NB4 (cell line): Measurements from ENCODE around the gene PLA2G4A.

Experiments
- DNase-seq: peaks from one replicate; pipeline ENCODE4 v3.0.0; 2010; ENCODE audit warnings: low read depth
- H3K4me3 ChIP-seq: one replicate; pipeline ENCODE4 v1.5.1; 2011; ENCODE audit warnings: mild to moderate bottlenecking, low read depth, low read length, moderate library complexity
- MAX ChIP-seq: IDR thresholded peaks from 2 replicates; pipeline ENCODE4 v1.6.1; 2011; ENCODE audit warnings: low read depth, low read length
- MYC ChIP-seq: IDR thresholded peaks from 2 replicates; pipeline ENCODE4 v1.6.1; 2011; ENCODE audit warnings: low read depth, low read length
- POLR2A ChIP-seq: IDR thresholded peaks from 2 replicates; pipeline ENCODE4 v1.6.1; 2011; ENCODE audit warnings: mild to moderate bottlenecking; ENCODE audit not compliant: insufficient read length; ENCODE audit errors: extremely low read depth
- TF ChIP-seq, protein P1 (sequence below): IDR thresholded peaks from one replicate; pipeline ENCODE4 v1.5.1; 2012; ENCODE audit warnings: low read depth, low read length

The PLA2G4A gene

DNA sequence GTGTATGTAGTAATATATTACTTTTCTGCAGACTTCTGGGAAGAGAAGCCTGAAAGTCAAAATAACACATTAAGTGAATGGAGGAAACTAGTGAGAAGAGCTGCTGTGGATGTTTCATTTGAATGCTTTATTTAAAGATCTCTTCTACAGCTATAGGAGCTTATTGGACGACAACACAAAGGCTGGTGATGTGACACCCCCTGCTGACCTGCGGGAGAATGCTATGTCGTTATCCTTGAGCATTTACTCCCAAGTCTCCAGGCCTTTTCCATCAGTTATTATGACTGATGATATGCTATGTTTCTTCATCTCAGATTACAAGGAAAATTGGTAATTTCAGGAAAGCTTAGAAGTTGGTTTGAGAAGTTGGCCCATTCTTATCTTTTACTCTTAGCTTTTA, 22.3 kb upstream of the PLA2G4A start:
- H3K4me3 ChIP-seq = no peak overlapping the region
- TF ChIP-seq, protein P1, sequence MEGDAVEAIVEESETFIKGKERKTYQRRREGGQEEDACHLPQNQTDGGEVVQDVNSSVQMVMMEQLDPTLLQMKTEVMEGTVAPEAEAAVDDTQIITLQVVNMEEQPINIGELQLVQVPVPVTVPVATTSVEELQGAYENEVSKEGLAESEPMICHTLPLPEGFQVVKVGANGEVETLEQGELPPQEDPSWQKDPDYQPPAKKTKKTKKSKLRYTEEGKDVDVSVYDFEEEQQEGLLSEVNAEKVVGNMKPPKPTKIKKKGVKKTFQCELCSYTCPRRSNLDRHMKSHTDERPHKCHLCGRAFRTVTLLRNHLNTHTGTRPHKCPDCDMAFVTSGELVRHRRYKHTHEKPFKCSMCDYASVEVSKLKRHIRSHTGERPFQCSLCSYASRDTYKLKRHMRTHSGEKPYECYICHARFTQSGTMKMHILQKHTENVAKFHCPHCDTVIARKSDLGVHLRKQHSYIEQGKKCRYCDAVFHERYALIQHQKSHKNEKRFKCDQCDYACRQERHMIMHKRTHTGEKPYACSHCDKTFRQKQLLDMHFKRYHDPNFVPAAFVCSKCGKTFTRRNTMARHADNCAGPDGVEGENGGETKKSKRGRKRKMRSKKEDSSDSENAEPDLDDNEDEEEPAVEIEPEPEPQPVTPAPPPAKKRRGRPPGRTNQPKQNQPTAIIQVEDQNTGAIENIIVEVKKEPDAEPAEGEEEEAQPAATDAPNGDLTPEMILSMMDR = no peak
- TF ChIP-seq POLR2A = no peak
- TF ChIP-seq MAX = no peak
- DNase-seq = peak; percentile 18

DNA sequence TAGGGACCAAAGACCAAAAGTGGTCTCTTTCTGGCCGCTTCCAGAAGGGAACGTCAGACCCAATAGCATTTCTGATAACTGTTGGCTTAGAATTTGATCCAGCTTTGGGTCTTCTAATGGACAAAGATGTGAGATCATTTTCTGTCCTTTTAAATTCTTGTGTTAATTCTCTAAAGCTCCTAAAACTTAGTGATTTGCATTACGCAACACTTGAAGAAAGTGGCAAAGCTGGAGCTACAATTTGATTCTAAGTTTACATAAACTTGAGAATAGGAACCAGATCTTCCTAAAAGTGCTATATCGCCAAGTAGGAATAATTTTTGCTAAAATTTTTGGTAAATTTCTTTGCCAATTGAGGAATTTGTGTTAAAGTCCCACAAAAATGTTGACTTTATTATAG, 21.6 kb upstream of the PLA2G4A start:
- no peak for DNase-seq
- TF ChIP-seq MAX = no peak
- no peak for TF ChIP-seq POLR2A
- TF ChIP-seq MYC = no peak
- TF ChIP-seq, protein P1 = no peak

GRCh38 chr1:186811892-186812291, 16.9 kb upstream of the PLA2G4A start:
- no peak for DNase-seq
- TF ChIP-seq POLR2A (no peak), MYC (no peak), MAX (no peak)
- TF ChIP-seq, protein P1 = no peak
- no peak overlapping the region for H3K4me3 ChIP-seq

More for the DNA sequence above, 21.6 kb upstream of the PLA2G4A start:
- no peak overlapping the region for H3K4me3 ChIP-seq

DNA sequence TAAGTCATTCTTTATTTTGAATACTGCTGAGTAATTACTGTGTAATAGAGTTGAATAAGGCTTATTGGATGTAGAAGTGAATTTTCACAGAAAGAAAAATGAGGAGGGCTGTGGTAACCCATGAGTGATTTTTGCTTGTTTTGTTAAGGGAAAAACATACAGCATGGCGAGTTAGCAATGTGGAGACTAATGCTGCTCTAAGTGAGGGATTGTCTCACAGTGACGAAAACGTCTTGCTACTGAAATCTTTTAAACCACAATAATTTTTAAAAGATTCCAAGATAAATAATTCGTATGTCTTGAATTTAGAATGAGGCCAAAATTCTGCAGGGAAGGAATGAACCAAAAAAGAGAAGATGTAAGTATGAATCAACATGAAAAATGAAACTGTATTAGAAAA, 16.2 kb upstream of the PLA2G4A start:
- TF ChIP-seq POLR2A (no peak), MAX (no peak), MYC (no peak)
- TF ChIP-seq, protein P1 = no peak
- no peak for DNase-seq
- no peak overlapping the region for H3K4me3 ChIP-seq

GRCh38 chr1:186813420-186813819, 15.3 kb upstream of the PLA2G4A start:
- DNase-seq = no peak
- no peak overlapping the region for H3K4me3 ChIP-seq
- TF ChIP-seq POLR2A = no peak
- no peak for TF ChIP-seq MYC
- TF ChIP-seq, protein P1 = no peak
- TF ChIP-seq MAX = no peak

DNA sequence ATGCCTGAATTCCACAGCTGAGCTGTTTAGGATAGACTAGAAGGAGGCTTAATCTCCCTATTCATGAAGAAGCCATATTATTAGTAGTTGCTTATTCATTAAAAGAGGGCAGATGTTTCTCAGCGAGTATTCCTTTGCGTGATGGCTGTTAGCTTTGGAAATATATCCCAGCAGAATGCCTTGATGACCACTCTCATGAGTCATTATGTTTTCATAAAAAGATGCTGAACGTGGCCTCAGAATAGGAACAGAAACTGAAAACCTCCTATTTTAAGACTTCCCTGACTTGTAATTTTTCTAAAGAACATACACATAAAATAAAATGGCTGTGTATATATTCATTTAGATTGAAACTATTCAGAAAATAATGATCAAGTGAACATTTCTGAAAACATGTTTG, 9.6 kb upstream of the PLA2G4A start:
- DNase-seq = no peak
- no peak overlapping the region for H3K4me3 ChIP-seq
- TF ChIP-seq MYC = no peak
- no peak for TF ChIP-seq POLR2A
- no peak for TF ChIP-seq MAX
- TF ChIP-seq, protein P1 = no peak
